MCF 10A (cell line): ENCODE results near the gene GTPBP1. TPM values are rescaled to one million over a fixed set of nuclear protein-coding genes. Genes with fewer than 3 reads are reported as not detected.

Experiments
- BruUV-seq: library from RNA; stranded (reverse); fragments of 400-500 nt; replicated peaks from 2 replicates; lab custom pipeline; 2021; lab: Mats Ljungman, UMichigan
- CTCF ChIA-PET: fragments of 300-600 bp; sonication (Branson Sonifier 250); formaldehyde crosslinking; extraction: SDS; loops from one replicate; lab custom pipeline; 2021; ENCODE audit warnings: antibody characterized with exemption, inconsistent platforms; lab: Yijun Ruan, JAX
- POLR2A ChIA-PET: fragments of 300-600, 350-650 bp; sonication (Branson Sonifier 250); formaldehyde crosslinking; extraction: SDS; loops from one replicate; lab custom pipeline; 2020; ENCODE audit warnings: antibody characterized with exemption, inconsistent platforms; lab: Yijun Ruan, JAX
- DNase-seq: peaks from one replicate; pipeline ENCODE4 v3.0.0-alpha.2; 2018; ENCODE audit not compliant: unreplicated experiment
- H3K27ac Mint-ChIP-seq: one replicate; pipeline ENCODE4 v1.8.0; 2022; ENCODE audit warnings: mild to moderate bottlenecking, low read depth, mixed read lengths; ENCODE audit not compliant: unreplicated experiment
- H3K27me3 Mint-ChIP-seq: one replicate; pipeline ENCODE4 v1.8.0; 2022; ENCODE audit warnings: mixed read lengths; ENCODE audit not compliant: insufficient read depth, unreplicated experiment
- H3K36me3 Mint-ChIP-seq: one replicate; pipeline ENCODE4 v1.8.0; 2022; ENCODE audit warnings: mild to moderate bottlenecking, moderate library complexity, mixed read lengths; ENCODE audit not compliant: insufficient read depth, unreplicated experiment
- H3K4me1 Mint-ChIP-seq: one replicate; pipeline ENCODE4 v1.8.0; 2022; ENCODE audit warnings: mixed read lengths; ENCODE audit not compliant: insufficient read depth, unreplicated experiment
- H3K4me3 Mint-ChIP-seq: one replicate; pipeline ENCODE4 v1.8.0; 2022; ENCODE audit warnings: mild to moderate bottlenecking, moderate library complexity, mixed read lengths; ENCODE audit not compliant: unreplicated experiment
- H3K9me3 Mint-ChIP-seq: one replicate; pipeline ENCODE4 v1.8.0; 2022; ENCODE audit warnings: mixed read lengths; ENCODE audit not compliant: unreplicated experiment
- CTCF ChIP-seq: fragments of 200-600 bp; IDR thresholded peaks from one replicate; pipeline ENCODE4 v1.8.0; 2022; ENCODE audit warnings: antibody characterized with exemption, mild to moderate bottlenecking; ENCODE audit not compliant: unreplicated experiment
- intact Hi-C: fragments of 100-400 bp; cut with micrococcal nuclease; formaldehyde crosslinking; loops from 2 replicates; pipeline ENCODE4 v1.14.1; 2022
- total RNA-seq: library from RNA; stranded (reverse); gene quantifications from 2 replicates; pipeline ENCODE4 v1.2.3, GENCODE V29; 2022

Gene GTPBP1
- total RNA-seq, 1 experiment from 2014 or later = 62.5 TPM

- no TSS peak for BruUV-seq
- no peak for DNase-seq
- ChIA-PET POLR2A (interaction anchor here (0.5 to 0.6 kb wide), 2 partner anchors 47 to 71 kb away, joined by 3 to 4 read pairs; no protein-coding TSS in a partner anchor), CTCF (interaction anchor here (0.6 to 3.2 kb wide), 10 partner anchors 7 to 716 kb away, joined by 3 to 30 read pairs (median 4); no protein-coding TSS in a partner anchor)
- H3K27me3 Mint-ChIP-seq = no peaks in the 10 kb centered on the region
- H3K4me3 Mint-ChIP-seq = no peak overlapping the region
- peaks cover 5% of the 10 kb centered on the region for H3K4me1 Mint-ChIP-seq
- H3K36me3 Mint-ChIP-seq = no peaks in the 10 kb centered on the region
- H3K27ac Mint-ChIP-seq = no peak overlapping the region
- intact Hi-C loops = no loop called here
- H3K9me3 Mint-ChIP-seq = no peaks in the 10 kb centered on the region
- TF ChIP-seq CTCF = no peak
These were observed 64.7 kb downstream of the GTPBP1 start for GRCh38 chr22:38770257-38770949.

- Mint-ChIP-seq H3K36me3 (no peaks in the 10 kb centered on the region), H3K9me3 (no peaks in the 10 kb centered on the region), H3K27me3 (no peaks in the 10 kb centered on the region), H3K4me1 (peaks cover 5% of the 10 kb centered on the region), H3K27ac (no peak overlapping the region), H3K4me3 (no peak overlapping the region)
- POLR2A ChIA-PET = no interaction called here
- no TSS peak for BruUV-seq
- no peak for TF ChIP-seq CTCF
- no peak for DNase-seq
- CTCF ChIA-PET = interaction anchor here (0.6 kb wide), 1 partner anchor 276 kb away, joined by 5 read pairs; no protein-coding TSS in a partner anchor
- intact Hi-C loops = no loop called here
These were observed 66.8 kb downstream of the GTPBP1 start for GRCh38 chr22:38772623-38772873.

GRCh38 chr22:38773363-38773946 is 67.7 kb downstream of the GTPBP1 start:
- H3K27ac Mint-ChIP-seq = no peak overlapping the region
- peaks cover 5% of the 10 kb centered on the region for H3K4me1 Mint-ChIP-seq
- no peaks in the 10 kb centered on the region for H3K9me3 Mint-ChIP-seq

More at GRCh38 chr22:38773363-38773946, 67.7 kb downstream of the GTPBP1 start:
- no TSS peak for BruUV-seq
- Mint-ChIP-seq H3K36me3 (no peaks in the 10 kb centered on the region), H3K27me3 (no peaks in the 10 kb centered on the region), H3K4me3 (no peak overlapping the region)
- no peak for TF ChIP-seq CTCF
- ChIA-PET CTCF (no interaction called here), POLR2A (interaction anchor here (0.7 kb wide), 1 partner anchor 50 kb away, joined by 3 read pairs; no protein-coding TSS in a partner anchor)
- intact Hi-C loops = no loop called here
- no peak for DNase-seq
